ENCODE results near the gene DYNC2H1.

- TF ChIP-seq POLR2A (IDR thresholded peaks at IDR 0.05) (no peak), CTCF (IDR thresholded peaks at IDR 0.05) (no peak)
Measured at GRCh38 chr11:103480421-103480820, 371.2 kb downstream of the DYNC2H1 start.

Measured in Peyer's patch (tissue), 4 donors.